NCI-H1105 treated with DMSO at 0.1 percent for 48 hours (cell line): Measurements from ENCODE around the gene TAPT1.
"Not testable (repeated sequence)": the region's sequence is repeated elsewhere in the genome, so short reads cannot be mapped to it uniquely, and the experiment has no call there.

Source experiments
- DNase-seq: peaks from one replicate; lab custom pipeline; 2025; lab: John Stamatoyannopoulos, UW

The TAPT1 gene

DNA sequence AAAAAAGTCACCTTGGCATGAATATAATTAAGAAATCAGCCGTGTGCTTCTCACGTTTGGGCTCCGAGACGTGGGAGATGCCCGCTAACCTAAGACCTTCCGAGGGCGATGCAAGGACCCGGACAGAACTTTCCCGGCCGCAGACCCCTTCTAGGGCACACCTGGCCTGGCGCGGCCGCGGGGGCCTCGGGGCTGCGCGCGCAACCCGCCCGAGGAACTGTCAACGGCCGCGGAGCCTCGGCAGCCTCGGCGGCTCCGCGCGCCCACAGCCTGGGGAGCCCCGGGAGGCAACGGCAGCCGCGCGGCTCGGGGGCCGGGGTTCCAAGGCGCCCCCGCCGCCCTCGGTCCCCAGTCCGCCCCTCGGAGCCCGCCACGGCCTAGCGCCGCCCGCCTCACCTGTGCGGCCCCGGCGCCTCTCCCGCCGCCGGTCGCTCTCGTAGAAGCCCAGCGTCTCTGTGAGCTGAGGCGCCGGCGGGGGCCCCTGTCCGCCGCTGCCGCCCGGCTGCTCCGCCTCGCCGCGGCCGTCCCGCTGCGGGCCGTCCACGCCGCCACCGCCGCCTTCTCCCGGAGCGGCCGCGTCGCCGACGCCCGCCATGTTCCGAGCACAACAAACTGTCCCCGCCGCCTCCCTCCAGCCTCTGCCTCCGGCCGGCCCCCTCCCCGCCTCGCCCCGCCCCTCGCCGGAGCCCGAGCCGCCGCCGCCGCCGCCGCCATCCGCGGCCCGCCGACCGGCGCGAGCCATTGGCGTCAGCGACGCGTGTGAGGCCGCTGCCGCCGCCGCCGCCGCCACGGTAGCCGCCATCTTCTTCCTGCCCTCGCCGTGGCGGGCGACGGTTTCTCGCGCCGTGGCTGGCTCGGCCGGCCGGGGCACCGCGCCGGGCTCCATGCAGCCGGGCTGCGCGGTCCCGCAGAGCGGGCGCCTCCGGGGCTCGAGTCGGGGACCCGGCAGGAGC lies at the start of gene TAPT1:
Gene TAPT1 (minus strand): TSS at position 609 of the 953 bp plus-strand sequence. CDS start 14 bp downstream, at position 595.
- peak; percentile 27 for DNase-seq

GRCh38 chr4:16271411-16271810 lies 45.1 kb upstream of the TAPT1 start:
- DNase-seq: no peak

GRCh38 chr4:16270454-16271328 lies 44.4 kb upstream of the TAPT1 start:
- no peak for DNase-seq

DNA sequence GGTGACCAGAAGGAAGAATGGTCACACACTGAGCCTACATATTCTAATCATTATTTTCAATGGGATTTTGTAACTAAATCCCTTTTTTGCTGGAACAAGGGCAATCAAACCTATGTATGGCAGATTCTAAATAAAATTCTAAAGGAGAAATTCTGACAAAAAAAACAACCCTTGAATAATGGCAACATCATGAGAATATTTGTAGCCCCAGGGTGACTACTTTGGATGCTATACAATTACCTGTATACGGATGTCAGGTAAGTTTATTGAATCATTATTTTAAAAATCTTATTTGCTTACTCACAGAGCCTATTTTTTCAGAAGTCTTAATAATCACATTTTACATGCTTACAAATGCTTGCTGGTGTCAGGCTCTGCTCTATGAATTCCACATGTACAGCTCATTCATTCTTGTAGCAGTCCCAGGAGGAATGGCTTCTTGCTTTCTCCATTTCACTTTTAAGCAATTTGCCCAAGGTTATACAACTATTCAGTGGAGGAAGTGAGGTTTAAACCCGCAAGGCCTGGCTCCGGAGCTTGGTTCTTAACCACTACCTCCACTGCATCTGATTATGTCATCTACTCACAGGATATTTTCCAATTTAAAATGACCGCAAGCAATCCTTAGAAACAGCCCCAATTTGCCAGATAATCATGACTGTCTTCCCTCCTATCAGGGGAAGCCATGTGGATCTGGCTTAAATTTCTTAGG lies 43.6 kb upstream of the TAPT1 start:
- not testable (repeated sequence) for DNase-seq

- no peak for DNase-seq
Measured at GRCh38 chr4:16269240-16269639, 43.0 kb upstream of the TAPT1 start.

- no peak for DNase-seq
Measured at GRCh38 chr4:16268290-16268689, 42.0 kb upstream of the TAPT1 start.

GRCh38 chr4:16267639-16268038 lies 41.4 kb upstream of the TAPT1 start:
- DNase-seq: no peak

- no peak for DNase-seq
Measured at GRCh38 chr4:16265820-16266219, 39.5 kb upstream of the TAPT1 start.

- peak; percentile 5 for DNase-seq
Measured at GRCh38 chr4:16264798-16265197, 38.5 kb upstream of the TAPT1 start.

DNA sequence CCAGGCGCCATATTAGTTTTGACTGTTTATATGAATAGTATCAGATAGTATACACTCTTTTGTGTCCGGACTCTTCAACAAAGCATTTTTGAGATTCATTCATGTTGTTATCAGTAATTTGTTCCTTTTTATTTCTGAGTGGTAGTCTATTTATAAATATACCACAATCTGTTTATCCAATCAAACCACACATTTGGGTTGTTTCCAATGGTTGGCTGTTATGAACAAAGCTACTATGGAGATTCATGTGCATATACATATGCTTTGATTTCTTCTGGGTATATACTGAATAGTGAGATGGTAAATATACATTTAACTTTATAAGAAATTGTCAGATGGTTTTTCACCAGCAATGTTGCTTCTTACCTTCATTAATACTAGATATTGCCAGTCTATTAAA lies 36.8 kb upstream of the TAPT1 start:
- DNase-seq: no peak

DNA sequence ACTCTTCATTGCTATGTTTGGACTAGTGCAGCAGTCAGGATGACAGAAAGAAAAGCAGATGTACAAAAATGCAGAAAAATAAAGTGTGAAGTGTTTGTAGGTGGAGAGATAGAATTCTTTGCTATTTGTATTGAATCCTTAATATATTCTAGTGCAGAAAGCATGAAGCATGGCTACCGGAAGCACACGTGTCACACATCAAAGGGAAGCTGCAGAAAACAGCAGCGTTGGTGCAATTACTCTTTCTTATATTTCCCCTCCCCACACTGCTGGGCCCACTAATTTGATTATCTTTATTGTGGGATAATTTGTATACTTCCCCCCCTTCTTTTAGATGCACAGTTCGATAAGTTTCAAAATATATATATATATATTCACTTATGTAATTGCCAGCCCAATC lies 35.9 kb upstream of the TAPT1 start:
- DNase-seq: no peak

DNA sequence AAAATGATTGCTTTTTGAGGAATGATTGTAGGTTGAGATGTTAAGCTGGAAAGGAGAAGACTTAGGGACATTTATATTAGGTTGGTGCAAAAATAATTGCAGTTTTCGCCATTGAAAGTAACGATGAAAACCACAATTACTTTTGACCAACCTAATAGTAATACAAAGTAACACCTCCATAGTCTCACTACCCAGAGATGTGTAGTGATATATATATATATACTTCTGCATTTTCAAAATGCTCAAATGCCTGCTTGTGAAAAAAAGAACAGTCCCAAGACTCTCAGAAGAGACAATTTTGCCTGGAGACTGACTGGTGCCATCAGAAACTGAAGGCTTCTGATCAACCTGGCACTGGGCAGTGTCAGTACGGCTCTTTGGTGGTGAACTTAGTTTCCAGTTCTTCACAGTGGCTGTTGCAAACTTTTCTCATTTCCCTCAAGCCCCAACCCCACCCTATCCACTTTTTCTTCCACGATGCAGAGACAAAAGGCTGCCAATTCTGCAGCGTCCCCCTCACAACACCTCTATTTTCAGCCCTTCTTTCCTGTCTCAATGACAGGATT lies 35.1 kb upstream of the TAPT1 start:
- no peak for DNase-seq

GRCh38 chr4:16259889-16260246 lies 33.6 kb upstream of the TAPT1 start:
- DNase-seq: no peak

DNA sequence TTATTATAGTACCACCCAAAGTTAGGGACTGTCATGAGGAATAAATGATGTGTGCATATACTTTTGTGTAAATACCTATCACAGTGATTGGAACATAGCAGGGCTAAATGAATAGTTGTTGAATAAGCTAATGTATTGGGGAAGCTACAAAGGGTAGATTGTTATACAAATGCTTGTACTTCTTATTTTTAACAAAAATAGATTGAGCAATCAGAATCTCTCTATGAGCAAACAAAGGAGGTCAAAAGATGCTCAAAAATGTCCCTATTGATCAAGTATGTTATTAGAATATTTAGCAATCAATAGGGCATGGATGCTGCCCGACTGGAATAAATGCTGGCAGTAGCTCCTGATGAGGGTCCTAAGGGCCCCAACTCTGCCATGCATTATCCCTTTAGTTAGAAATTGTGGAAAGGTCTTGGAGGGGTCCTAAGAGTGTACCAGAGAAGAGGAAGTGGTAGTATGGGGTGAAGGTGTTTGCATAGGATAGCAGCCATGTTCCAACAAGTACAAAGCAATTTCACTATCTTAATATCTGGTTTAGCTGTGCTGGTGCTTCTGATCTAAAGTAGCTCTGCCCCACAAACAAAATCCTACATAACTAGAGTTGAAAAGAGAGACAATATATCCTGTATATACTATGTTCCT lies 33.1 kb upstream of the TAPT1 start:
- no peak for DNase-seq

DNA sequence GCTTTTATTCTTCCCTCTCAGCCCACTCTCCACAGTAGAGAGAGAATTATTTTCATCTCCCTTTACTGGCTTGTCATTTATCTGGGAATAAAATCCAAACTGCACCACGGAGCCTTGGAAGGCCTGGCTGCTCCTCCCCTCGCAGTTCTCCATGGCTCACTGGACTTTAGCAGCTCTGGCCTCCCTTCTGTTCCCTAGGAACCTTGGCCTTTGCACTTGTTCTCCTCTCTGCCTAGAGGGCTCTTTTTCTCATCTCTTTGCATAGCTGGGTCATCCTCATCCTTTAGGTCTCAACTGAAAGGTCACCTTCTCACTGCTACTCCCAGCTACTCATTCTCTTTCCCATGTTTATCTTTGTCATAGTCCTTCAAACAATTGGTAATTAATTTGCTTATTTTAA lies 31.3 kb upstream of the TAPT1 start:
- no peak for DNase-seq

DNA sequence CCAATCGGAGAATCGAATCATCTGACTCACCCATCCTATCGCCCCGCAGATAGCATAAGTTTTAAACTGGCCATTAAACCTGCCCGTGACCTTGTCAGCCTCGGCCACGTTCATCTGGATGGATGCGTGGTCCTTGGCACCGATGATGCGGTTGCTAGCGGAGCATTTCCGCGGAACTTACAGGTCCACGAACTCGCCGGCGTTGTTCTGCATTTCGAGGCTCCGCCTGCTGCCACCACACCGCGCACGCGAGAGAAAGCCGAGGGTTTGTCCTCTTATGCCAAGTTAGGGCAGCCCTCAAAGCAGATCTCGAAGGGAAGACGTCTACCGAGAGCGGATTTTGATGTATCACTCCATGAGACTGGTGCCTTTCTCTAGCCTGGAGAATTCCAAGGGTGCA lies 30.1 kb upstream of the TAPT1 start:
- no peak for DNase-seq

DNA sequence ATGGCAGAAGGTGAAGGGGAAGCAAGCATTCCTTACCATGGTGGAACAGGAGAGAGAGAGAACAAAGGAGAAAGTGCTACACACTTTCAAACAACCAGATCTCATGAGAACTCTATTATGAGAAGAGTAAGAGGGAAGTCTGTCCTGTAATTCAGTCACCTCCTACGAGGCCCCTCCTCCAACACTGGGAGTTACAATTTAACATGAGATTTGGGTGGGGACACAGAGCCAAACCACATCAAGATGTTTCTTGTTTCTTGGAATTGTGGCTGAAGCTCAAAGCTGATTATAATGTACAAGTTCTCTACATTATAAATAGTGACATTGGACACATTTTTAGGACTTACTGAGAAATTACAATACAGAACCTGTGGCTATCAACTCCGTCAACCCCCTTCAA lies 29.5 kb upstream of the TAPT1 start:
- no peak for DNase-seq

DNA sequence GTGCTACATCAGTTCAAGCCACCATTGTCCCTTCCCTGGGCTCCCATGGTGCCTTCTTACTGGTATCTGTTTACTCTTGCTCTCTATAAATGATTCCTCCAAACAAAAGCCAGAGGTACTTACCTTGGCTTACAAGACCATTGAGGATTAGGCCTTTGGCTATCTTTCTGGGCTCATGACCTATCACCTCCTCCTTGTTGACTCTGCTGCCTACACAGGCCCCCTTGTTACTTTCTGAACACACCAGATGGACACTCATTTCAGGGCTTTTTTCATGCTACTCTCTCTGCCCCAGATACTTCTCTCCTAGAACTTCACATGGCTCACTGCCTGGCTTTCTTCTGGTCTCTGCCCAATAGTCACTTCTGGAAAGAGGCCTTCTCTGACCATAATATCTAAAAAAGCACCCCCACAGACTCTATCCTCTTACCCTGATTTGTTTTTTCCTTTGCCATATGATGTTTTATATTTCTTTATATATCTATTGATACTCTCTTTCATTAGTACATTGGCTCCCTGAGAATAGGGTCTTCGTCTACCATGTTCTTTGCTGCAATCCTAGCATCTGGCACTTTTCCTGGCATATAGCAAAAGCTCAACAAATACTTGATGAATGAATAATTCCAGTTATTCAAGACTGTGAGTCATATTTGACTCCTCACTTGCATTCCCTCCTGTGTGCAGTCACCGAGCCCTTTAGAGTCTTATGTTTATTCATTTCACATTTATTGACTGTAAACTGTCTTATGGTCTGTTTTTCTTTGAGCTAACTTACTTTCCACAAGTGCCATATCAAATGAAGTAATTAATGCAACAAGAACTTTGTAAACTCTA lies 27.1 kb upstream of the TAPT1 start:
- no peak for DNase-seq

GRCh38 chr4:16250661-16251365 lies 24.5 kb upstream of the TAPT1 start:
- DNase-seq: no peak

GRCh38 chr4:16248605-16249004 lies 22.3 kb upstream of the TAPT1 start:
- no peak for DNase-seq
